Stomach (tissue), 4 donors: ENCODE measurements around the gene SLFNL1.

Experiments used
- POLR2AphosphoS5 ChIP-seq, 3 donors: sonication (generic); formaldehyde crosslinking; IDR thresholded peaks; one replicate each; pipeline ENCODE4 v1.6.1; 2016; ENCODE audit warnings: antibody characterized with exemption in 3 of 3
- TF ChIP-seq, protein P1 (sequence below), 7 experiments: fragments of 450-650 bp in 4 of 7; fragments of 200-600 bp in 3 of 7; sonication (generic) in 3 of 7; IDR thresholded peaks; one replicate each; pipeline ENCODE4 v1.5.1; 2016 to 2019; ENCODE audit warnings: antibody characterized with exemption in 7 of 7, control low read depth in 2 of 7, mild to moderate bottlenecking in 1 of 7

DNA sequence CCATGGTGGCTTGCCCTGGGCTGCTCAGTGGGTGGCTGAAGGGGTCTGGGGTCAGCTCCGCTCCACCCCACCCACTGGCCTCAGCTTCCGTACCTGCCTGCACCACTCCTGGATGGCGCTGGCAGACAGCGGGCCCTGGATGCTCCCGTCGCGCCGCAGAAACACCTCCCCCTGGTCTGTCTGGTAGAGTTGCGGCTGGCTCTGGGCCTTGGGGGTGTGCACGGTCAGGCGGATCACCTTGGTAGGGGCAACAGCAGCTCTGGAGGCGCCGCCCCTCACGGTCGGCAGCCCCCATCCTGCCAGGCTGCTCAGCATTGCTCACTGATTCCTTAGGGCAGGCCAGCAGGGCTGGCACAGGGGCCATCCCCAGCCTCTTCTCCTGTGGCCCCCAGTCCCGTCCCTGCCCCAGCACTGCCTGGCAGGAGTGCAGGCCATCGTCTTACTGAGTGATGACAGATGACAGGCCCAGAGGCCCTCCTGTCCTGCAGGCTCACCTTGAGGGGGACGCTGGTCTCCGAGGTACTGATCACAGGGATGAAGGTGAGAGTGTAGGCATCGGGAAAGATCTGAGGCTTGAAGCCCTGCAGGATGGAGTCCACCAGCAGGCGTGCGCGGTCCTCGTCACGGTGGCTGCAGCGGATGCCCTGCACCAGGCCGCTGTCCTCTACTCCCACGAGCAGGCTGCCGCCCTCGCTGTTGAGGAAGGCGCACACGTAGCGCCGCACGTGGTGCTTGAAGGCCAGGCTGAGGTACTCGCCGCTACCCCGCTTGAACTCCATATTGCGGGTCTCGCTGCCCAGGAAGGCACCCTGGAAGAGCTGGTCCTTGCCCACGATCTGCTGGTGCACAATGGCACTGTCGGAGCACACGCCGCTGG lies 4.1 kb downstream of the SLFNL1 start:
- TF ChIP-seq, protein P1, sequence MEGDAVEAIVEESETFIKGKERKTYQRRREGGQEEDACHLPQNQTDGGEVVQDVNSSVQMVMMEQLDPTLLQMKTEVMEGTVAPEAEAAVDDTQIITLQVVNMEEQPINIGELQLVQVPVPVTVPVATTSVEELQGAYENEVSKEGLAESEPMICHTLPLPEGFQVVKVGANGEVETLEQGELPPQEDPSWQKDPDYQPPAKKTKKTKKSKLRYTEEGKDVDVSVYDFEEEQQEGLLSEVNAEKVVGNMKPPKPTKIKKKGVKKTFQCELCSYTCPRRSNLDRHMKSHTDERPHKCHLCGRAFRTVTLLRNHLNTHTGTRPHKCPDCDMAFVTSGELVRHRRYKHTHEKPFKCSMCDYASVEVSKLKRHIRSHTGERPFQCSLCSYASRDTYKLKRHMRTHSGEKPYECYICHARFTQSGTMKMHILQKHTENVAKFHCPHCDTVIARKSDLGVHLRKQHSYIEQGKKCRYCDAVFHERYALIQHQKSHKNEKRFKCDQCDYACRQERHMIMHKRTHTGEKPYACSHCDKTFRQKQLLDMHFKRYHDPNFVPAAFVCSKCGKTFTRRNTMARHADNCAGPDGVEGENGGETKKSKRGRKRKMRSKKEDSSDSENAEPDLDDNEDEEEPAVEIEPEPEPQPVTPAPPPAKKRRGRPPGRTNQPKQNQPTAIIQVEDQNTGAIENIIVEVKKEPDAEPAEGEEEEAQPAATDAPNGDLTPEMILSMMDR (IDR thresholded peaks at IDR 0.05) = no peak
- no peak for TF ChIP-seq POLR2AphosphoS5 (IDR thresholded peaks at IDR 0.05)
